HEK293T (cell line): Measurements from ENCODE around the gene DCBLD2.

Source experiments
- CTCF ChIA-PET: fragments of 350-600 bp; formaldehyde crosslinking; extraction: SDS; loops from one replicate; lab custom pipeline; 2021; ENCODE audit warnings: antibody characterized with exemption, inconsistent platforms; lab: Yijun Ruan, JAX
- POLR2A ChIA-PET: fragments of 350-600 bp; formaldehyde crosslinking; extraction: SDS; loops from one replicate; lab custom pipeline; 2020; ENCODE audit warnings: antibody characterized with exemption, inconsistent platforms; lab: Yijun Ruan, JAX
- DNase-seq: peaks from one replicate; pipeline ENCODE4 v3.0.0; 2012; ENCODE audit warnings: mixed read lengths; ENCODE audit errors: extremely low spot score
- ARNT ChIP-seq: fragments of 450-650 bp; IDR thresholded peaks from 2 replicates; pipeline ENCODE4 v1.6.1; 2017; ENCODE audit warnings: mild to moderate bottlenecking
- BHLHE40 ChIP-seq: fragments of 450-650 bp; IDR thresholded peaks from 2 replicates; pipeline ENCODE4 v1.6.1; 2016; ENCODE audit warnings: mild to moderate bottlenecking, moderate library complexity, borderline replicate concordance
- CTBP1 ChIP-seq: fragments of 450-650 bp; IDR thresholded peaks from 2 replicates; pipeline ENCODE4 v1.6.1; 2016; ENCODE audit warnings: borderline replicate concordance
- ELF4 ChIP-seq: fragments of 450-650 bp; IDR thresholded peaks from 2 replicates; pipeline ENCODE4 v1.6.1; 2017; ENCODE audit warnings: antibody characterized with exemption
- FOXA1 ChIP-seq: fragments of 450-650 bp; IDR thresholded peaks from 2 replicates; pipeline ENCODE4 v1.6.1; 2016; ENCODE audit warnings: mild to moderate bottlenecking
- FOXK2 ChIP-seq: fragments of 450-650 bp; IDR thresholded peaks from 2 replicates; pipeline ENCODE4 v1.6.1; 2016; ENCODE audit warnings: mild to moderate bottlenecking
- FOXM1 ChIP-seq: fragments of 450-650 bp; IDR thresholded peaks from 2 replicates; pipeline ENCODE4 v1.6.1; 2017; ENCODE audit warnings: mild to moderate bottlenecking, borderline replicate concordance
- HDGF ChIP-seq: fragments of 450-650 bp; IDR thresholded peaks from 2 replicates; pipeline ENCODE4 v1.6.1; 2017; ENCODE audit warnings: antibody characterized with exemption, borderline replicate concordance
- L3MBTL2 ChIP-seq: fragments of 450-650 bp; conservative IDR thresholded peaks from 2 replicates; pipeline ENCODE4 v1.6.1; 2016; ENCODE audit warnings: mild to moderate bottlenecking
- LEF1 ChIP-seq: fragments of 450-650 bp; IDR thresholded peaks from 2 replicates; pipeline ENCODE4 v1.6.1; 2017; ENCODE audit warnings: mild to moderate bottlenecking, borderline replicate concordance
- NFRKB ChIP-seq: fragments of 450-650 bp; IDR thresholded peaks from 2 replicates; pipeline ENCODE4 v1.6.1; 2016; ENCODE audit warnings: mild to moderate bottlenecking, moderate library complexity
- PKNOX1 ChIP-seq: fragments of 450-650 bp; IDR thresholded peaks from 2 replicates; pipeline ENCODE4 v1.6.1; 2016
- SP1 ChIP-seq: fragments of 450-650 bp; IDR thresholded peaks from 2 replicates; pipeline ENCODE4 v1.6.1; 2017
- SUZ12 ChIP-seq: fragments of 450-650 bp; IDR thresholded peaks from 2 replicates; pipeline ENCODE4 v1.6.1; 2016; ENCODE audit warnings: mild to moderate bottlenecking
- TARDBP ChIP-seq: fragments of 450-650 bp; IDR thresholded peaks from 2 replicates; pipeline ENCODE4 v1.6.1; 2016
- ZNF384 ChIP-seq: fragments of 450-650 bp; IDR thresholded peaks from 2 replicates; pipeline ENCODE4 v1.6.1; 2016

Gene DCBLD2

GRCh38 chr3:98797905-98798304 is 103.6 kb downstream of the DCBLD2 start:
- TF ChIP-seq FOXK2: no peak
- TF ChIP-seq NFRKB: no peak
- TF ChIP-seq TARDBP: no peak
- no peak for TF ChIP-seq ELF4
- no peak for TF ChIP-seq BHLHE40
- no peak for TF ChIP-seq LEF1
- no peak for TF ChIP-seq L3MBTL2
- TF ChIP-seq SUZ12: no peak
- no peak for TF ChIP-seq ARNT
- no peak for TF ChIP-seq ZNF384
- TF ChIP-seq HDGF: no peak
- CTCF ChIA-PET: no interaction called here
- POLR2A ChIA-PET: no interaction called here
- no peak for DNase-seq

- TF ChIP-seq SUZ12 (no peak), SP1 (no peak), FOXM1 (no peak), CTBP1 (no peak), PKNOX1 (no peak), TARDBP (no peak), NFRKB (no peak), FOXA1 (no peak), L3MBTL2 (no peak), ZNF384 (no peak), HDGF (no peak), LEF1 (no peak), ARNT (no peak), BHLHE40 (no peak), ELF4 (no peak), FOXK2 (no peak)
- POLR2A ChIA-PET: no interaction called here
- CTCF ChIA-PET: interaction anchor here (0.7 kb wide), 1 partner anchor 402 kb away, joined by 6 read pairs; no protein-coding TSS in a partner anchor
- DNase-seq: no peak
Measured at GRCh38 chr3:98796334-98796733, 105.2 kb downstream of the DCBLD2 start.

GRCh38 chr3:98793971-98794370 is 107.5 kb downstream of the DCBLD2 start:
- no peak for DNase-seq
- TF ChIP-seq BHLHE40 (no peak), TARDBP (no peak), CTBP1 (no peak), L3MBTL2 (no peak), SUZ12 (no peak), FOXA1 (no peak), HDGF (no peak), SP1 (no peak), FOXK2 (no peak), FOXM1 (no peak), PKNOX1 (no peak), ELF4 (no peak), ARNT (no peak), LEF1 (no peak), ZNF384 (no peak), NFRKB (no peak)
- ChIA-PET POLR2A (no interaction called here), CTCF (no interaction called here)

GRCh38 chr3:98791341-98792325 is 109.9 kb downstream of the DCBLD2 start:
- no peak for DNase-seq
- ChIA-PET CTCF (interaction anchor here (0.7 kb wide), 1 partner anchor 22 kb away, joined by 3 read pairs; no protein-coding TSS in a partner anchor), POLR2A (interaction anchor here (1.1 kb wide), 1 partner anchor 58 kb away, joined by 3 read pairs; no protein-coding TSS in a partner anchor)
- TF ChIP-seq LEF1: no peak
- TF ChIP-seq BHLHE40: no peak
- TF ChIP-seq ZNF384: no peak

GRCh38 chr3:98788651-98789050 is 112.8 kb downstream of the DCBLD2 start:
- DNase-seq: no peak
- ChIA-PET POLR2A (no interaction called here), CTCF (no interaction called here)
- no peak for TF ChIP-seq ARNT
- TF ChIP-seq HDGF: no peak
- TF ChIP-seq CTBP1: no peak
- TF ChIP-seq ZNF384: no peak
- no peak for TF ChIP-seq L3MBTL2
- no peak for TF ChIP-seq SP1
- no peak for TF ChIP-seq TARDBP
- no peak for TF ChIP-seq FOXA1
- TF ChIP-seq BHLHE40: no peak
- TF ChIP-seq ELF4: no peak
- no peak for TF ChIP-seq PKNOX1
- no peak for TF ChIP-seq FOXK2
- TF ChIP-seq SUZ12: no peak
- no peak for TF ChIP-seq NFRKB
- TF ChIP-seq FOXM1: no peak
- no peak for TF ChIP-seq LEF1
